GM12873 (cell line): ENCODE results near the gene HDAC4.

Experiments
- TF ChIP-seq, protein P1 (sequence below): IDR thresholded peaks from 2 replicates; pipeline ENCODE4 v1.5.1; 2012; ENCODE audit warnings: low read depth, mild to moderate bottlenecking, moderate library complexity, low read length, control low read depth; ENCODE audit not compliant: insufficient read depth; ENCODE audit errors: missing control alignments

Gene HDAC4

DNA sequence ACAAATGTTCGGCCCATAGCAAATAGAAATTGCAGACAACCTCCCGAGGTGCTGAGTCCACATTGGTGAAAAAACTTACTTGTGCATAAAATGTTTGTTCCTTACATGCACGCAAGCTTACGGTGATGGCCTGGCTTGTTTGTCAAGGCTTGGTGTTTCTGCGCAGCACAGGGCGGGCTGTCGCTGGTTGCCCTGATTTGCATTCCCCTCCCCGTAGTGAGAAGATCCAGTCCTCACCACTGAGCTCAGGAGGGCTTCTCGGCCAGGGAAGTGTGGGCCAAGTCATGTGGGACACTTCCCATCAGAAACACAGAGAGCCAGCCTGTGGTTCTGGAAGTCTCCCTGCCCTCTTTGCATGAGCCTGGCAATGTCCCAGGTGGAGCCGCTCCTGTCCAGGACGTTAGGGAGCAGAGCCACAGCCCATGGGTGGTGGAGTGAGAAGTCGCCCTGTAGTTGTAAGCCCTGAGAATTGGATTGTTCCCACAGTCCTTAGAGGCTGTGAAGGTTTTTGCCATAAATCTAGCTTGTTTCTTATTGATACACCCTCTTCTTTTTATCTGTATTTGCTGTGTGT lies 400.2 kb downstream of the HDAC4 start:
- TF ChIP-seq, protein P1, sequence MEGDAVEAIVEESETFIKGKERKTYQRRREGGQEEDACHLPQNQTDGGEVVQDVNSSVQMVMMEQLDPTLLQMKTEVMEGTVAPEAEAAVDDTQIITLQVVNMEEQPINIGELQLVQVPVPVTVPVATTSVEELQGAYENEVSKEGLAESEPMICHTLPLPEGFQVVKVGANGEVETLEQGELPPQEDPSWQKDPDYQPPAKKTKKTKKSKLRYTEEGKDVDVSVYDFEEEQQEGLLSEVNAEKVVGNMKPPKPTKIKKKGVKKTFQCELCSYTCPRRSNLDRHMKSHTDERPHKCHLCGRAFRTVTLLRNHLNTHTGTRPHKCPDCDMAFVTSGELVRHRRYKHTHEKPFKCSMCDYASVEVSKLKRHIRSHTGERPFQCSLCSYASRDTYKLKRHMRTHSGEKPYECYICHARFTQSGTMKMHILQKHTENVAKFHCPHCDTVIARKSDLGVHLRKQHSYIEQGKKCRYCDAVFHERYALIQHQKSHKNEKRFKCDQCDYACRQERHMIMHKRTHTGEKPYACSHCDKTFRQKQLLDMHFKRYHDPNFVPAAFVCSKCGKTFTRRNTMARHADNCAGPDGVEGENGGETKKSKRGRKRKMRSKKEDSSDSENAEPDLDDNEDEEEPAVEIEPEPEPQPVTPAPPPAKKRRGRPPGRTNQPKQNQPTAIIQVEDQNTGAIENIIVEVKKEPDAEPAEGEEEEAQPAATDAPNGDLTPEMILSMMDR = no peak

DNA sequence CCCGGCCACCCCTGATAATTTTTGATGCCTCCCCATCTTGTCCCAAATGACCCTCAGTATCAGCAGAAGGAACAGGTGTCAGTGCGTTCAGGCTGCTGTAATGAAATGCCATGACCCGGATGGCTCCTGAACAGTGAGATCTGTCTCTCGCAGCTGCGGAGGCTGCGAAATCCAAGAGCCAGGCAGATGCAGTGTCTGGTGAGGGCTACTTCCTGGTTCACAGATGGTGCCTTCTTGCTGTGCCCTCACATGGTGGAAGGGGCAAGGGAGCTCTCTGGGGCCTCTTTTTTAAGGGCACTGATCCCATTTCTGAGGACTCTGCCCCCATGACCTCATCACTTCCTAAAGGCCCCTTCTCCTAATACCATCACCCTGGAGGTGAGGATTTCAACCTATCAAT lies 400.7 kb downstream of the HDAC4 start:
- TF ChIP-seq, protein P1 = no peak

- TF ChIP-seq, protein P1 = no peak
Measured at GRCh38 chr2:238999291-238999741, 401.5 kb downstream of the HDAC4 start.

GRCh38 chr2:238998801-238999200 lies 402.0 kb downstream of the HDAC4 start:
- TF ChIP-seq, protein P1 = no peak
